ENCODE data around the gene RAB5IF. TPM values are rescaled to one million over a fixed set of nuclear protein-coding genes. Genes with fewer than 3 reads are reported as not detected.
A peak's percentile ranks its signal among the peaks of the same experiment; 100 is the strongest.

Gene RAB5IF
- total and polyA plus RNA-seq, 7 donors: 58.7 to 169 (median 85.1) TPM

- H3K36me3 ChIP-seq: peaks cover under 1 to 33% (median 12%) of the 10 kb centered on the region in 4 donors
- intact Hi-C loops (cut with DNase I): no loop called here
- no peaks in the 10 kb centered on the region for H3K9me3 ChIP-seq
- no peak overlapping the region for H3K4me3 ChIP-seq
- no peaks in the 10 kb centered on the region for H3K4me1 ChIP-seq
- WGBS, 2 donors: 79 to 86% methylated on average over 8 of the region's 8 CpGs
- no peak for TF ChIP-seq EP300 (IDR thresholded peaks at IDR 0.05)
- TF ChIP-seq POLR2A (IDR thresholded peaks at IDR 0.05): no peak
- H3K27ac ChIP-seq: no peak overlapping the region
- no peak for DNase-seq
- no peaks in the 10 kb centered on the region for H3K27me3 ChIP-seq
Measured at GRCh38 chr20:36585410-36586125, 20.0 kb upstream of the RAB5IF start.

- Histone ChIP-seq H3K4me1 (no peaks in the 10 kb centered on the region), H3K27me3 (no peaks in the 10 kb centered on the region), H3K4me3 (no peak overlapping the region), H3K36me3 (peaks cover 0 to 26% (median 2%) of the 10 kb centered on the region in 4 donors), H3K9me3 (no peaks in the 10 kb centered on the region), H3K27ac (no peak overlapping the region)
- DNase-seq: no peak
- TF ChIP-seq POLR2A (IDR thresholded peaks at IDR 0.05): no peak
- TF ChIP-seq POLR2AphosphoS5 (IDR thresholded peaks at IDR 0.05): no peak
- no peak for TF ChIP-seq EP300 (IDR thresholded peaks at IDR 0.05)
- no peak for TF ChIP-seq CTCF (IDR thresholded peaks at IDR 0.05)
- 85 to 87% methylated on average over 3 of the region's 3 CpGs for WGBS, 2 donors
- intact Hi-C loops (cut with DNase I): no loop called here
Measured at GRCh38 chr20:36587388-36588070, 18.1 kb upstream of the RAB5IF start.

- 86 to 91% methylated on average over 5 of the region's 5 CpGs for WGBS, 2 donors
- Histone ChIP-seq H3K4me1 (no peaks in the 10 kb centered on the region), H3K27me3 (no peaks in the 10 kb centered on the region), H3K27ac (no peak overlapping the region), H3K9me3 (no peaks in the 10 kb centered on the region), H3K36me3 (peaks cover 0 to 22% (median 0%) of the 10 kb centered on the region in 4 donors), H3K4me3 (no peak overlapping the region)
- TF ChIP-seq POLR2A (IDR thresholded peaks at IDR 0.05): no peak
- TF ChIP-seq POLR2AphosphoS5 (IDR thresholded peaks at IDR 0.05): no peak
- no peak for TF ChIP-seq EP300 (IDR thresholded peaks at IDR 0.05)
- no peak for TF ChIP-seq CTCF (IDR thresholded peaks at IDR 0.05)
- no peak for DNase-seq
- intact Hi-C loops (cut with DNase I): loop anchor here (5.0 kb wide), 1 partner anchor 34 kb away; no protein-coding TSS in a partner anchor
Measured at GRCh38 chr20:36591281-36591680, 14.3 kb upstream of the RAB5IF start.

GRCh38 chr20:36591854-36592641 is 13.5 kb upstream of the RAB5IF start:
- intact Hi-C loops (cut with DNase I): loop anchor here (5.0 kb wide), 1 partner anchor 35 kb away; no protein-coding TSS in a partner anchor
- Histone ChIP-seq H3K9me3 (no peaks in the 10 kb centered on the region), H3K4me3 (no peak overlapping the region), H3K27me3 (no peaks in the 10 kb centered on the region), H3K4me1 (no peaks in the 10 kb centered on the region), H3K36me3 (peaks cover 0 to 18% (median 0%) of the 10 kb centered on the region in 4 donors), H3K27ac (no peak overlapping the region)
- TF ChIP-seq POLR2A (IDR thresholded peaks at IDR 0.05) (no peak), CTCF (IDR thresholded peaks at IDR 0.05) (peak in 3 of 4 experiments; percentile 13 to 39 (median 14))
- WGBS, 2 donors: 70 to 86% methylated on average over 9 of the region's 9 CpGs
- no peak for DNase-seq
